ENCODE measurements around the gene ZNF407.

ZNF407 gene

GRCh38 chr18:75047240-75047961 is 449.7 kb downstream of the ZNF407 start:
- TF ChIP-seq ZNF146 (tag by site-specific recombination; IDR thresholded peaks at IDR 0.05) (no peak), ZNF175 (tag by site-specific recombination; IDR thresholded peaks at IDR 0.05) (no peak), HIC1 (tag by site-specific recombination; IDR thresholded peaks at IDR 0.05) (no peak), KLF17 (tag by site-specific recombination; IDR thresholded peaks at IDR 0.05) (no peak), MYNN (tag by site-specific recombination; IDR thresholded peaks at IDR 0.05; ENCODE audit: borderline replicate concordance) (no peak), ZNF394 (tag by site-specific recombination; IDR thresholded peaks at IDR 0.05; ENCODE audit: borderline replicate concordance) (no peak), HOXD13 (CRISPR knock-in tag; IDR thresholded peaks at IDR 0.05; ENCODE audit: borderline replicate concordance) (no peak), ZNF600 (tag by site-specific recombination; IDR thresholded peaks at IDR 0.05) (no peak), ZNF580 (tag by site-specific recombination; IDR thresholded peaks at IDR 0.05) (no peak), FEZF1 (tag by site-specific recombination; IDR thresholded peaks at IDR 0.05) (no peak), HOXC10 (CRISPR knock-in tag; IDR thresholded peaks at IDR 0.05) (no peak), ZNF19 (tag by site-specific recombination; IDR thresholded peaks at IDR 0.05; ENCODE audit: low read depth) (no peak), ZNF514 (tag by site-specific recombination; IDR thresholded peaks at IDR 0.05) (no peak), ZNF76 (tag by site-specific recombination; IDR thresholded peaks at IDR 0.05; ENCODE audit: borderline replicate concordance, low read depth) (no peak), ZNF354C (tag by site-specific recombination; IDR thresholded peaks at IDR 0.05; ENCODE audit: borderline replicate concordance, low read depth) (no peak)
- no peak overlapping the region for H3K4me3 ChIP-seq (ENCODE audit: low read depth, low read length)
- H3K4me1 ChIP-seq (ENCODE audit: control insufficient read depth, insufficient read depth, low read length), result no peaks in the 10 kb centered on the region
- ChIA-PET CTCF (interaction anchor here (0.6 to 0.7 kb wide), 2 partner anchors 24 to 28 kb away, joined by 3 to 4 read pairs; no protein-coding TSS in a partner anchor), POLR2A (no interaction called here)
- no peak overlapping the region for H3K27ac ChIP-seq (ENCODE audit: extremely low read depth, low read depth, low read length)
- no peaks in the 10 kb centered on the region for H3K36me3 ChIP-seq (ENCODE audit: control insufficient read depth in 2 of 2, insufficient read depth in 1 of 2, low read length in 2 of 2)
- H3K9me3 ChIP-seq (ENCODE audit: control insufficient read depth, insufficient read depth, low read depth, low read length), result no peaks in the 10 kb centered on the region

- Histone ChIP-seq H3K9me3 (ENCODE audit: control insufficient read depth, insufficient read depth, low read depth, low read length) (no peaks in the 10 kb centered on the region), H3K4me1 (ENCODE audit: control insufficient read depth, insufficient read depth, low read length) (no peaks in the 10 kb centered on the region), H3K4me3 (ENCODE audit: low read depth, low read length) (no peak overlapping the region), H3K36me3 (ENCODE audit: control insufficient read depth in 2 of 2, insufficient read depth in 1 of 2, low read length in 2 of 2) (no peaks in the 10 kb centered on the region), H3K27ac (ENCODE audit: extremely low read depth, low read depth, low read length) (no peak overlapping the region)
- ChIA-PET CTCF (no interaction called here), POLR2A (no interaction called here)
- no peak for TF ChIP-seq SCRT1 (tag by site-specific recombination; IDR thresholded peaks at IDR 0.05; ENCODE audit: borderline replicate concordance)
- TF ChIP-seq RBAK (tag by site-specific recombination; IDR thresholded peaks at IDR 0.05), result no peak
- no peak for TF ChIP-seq PRDM10 (tag by site-specific recombination; IDR thresholded peaks at IDR 0.05)
- TF ChIP-seq ZBTB20 (tag by site-specific recombination; IDR thresholded peaks at IDR 0.05), result no peak
- no peak for TF ChIP-seq ZSCAN23 (tag by site-specific recombination; IDR thresholded peaks at IDR 0.05)
- no peak for TF ChIP-seq GLI2 (tag by site-specific recombination; IDR thresholded peaks at IDR 0.05; ENCODE audit: borderline replicate concordance, low read depth)
- TF ChIP-seq KLF16 (tag by site-specific recombination; IDR thresholded peaks at IDR 0.05), result no peak
- TF ChIP-seq ZIC2 (tag by site-specific recombination; IDR thresholded peaks at IDR 0.05), result no peak
- no peak for TF ChIP-seq HIC1 (tag by site-specific recombination; IDR thresholded peaks at IDR 0.05)
- no peak for TF ChIP-seq HOXC10 (CRISPR knock-in tag; IDR thresholded peaks at IDR 0.05)
- TF ChIP-seq ZNF416 (tag by site-specific recombination; IDR thresholded peaks at IDR 0.05), result no peak
- no peak for TF ChIP-seq KLF9 (tag by site-specific recombination; IDR thresholded peaks at IDR 0.05; ENCODE audit: low read depth)
These were observed 451.2 kb downstream of the ZNF407 start for GRCh38 chr18:75048776-75049454.

Measured in HEK293 (cell line).